Tibial artery (tissue), 4 donors: ENCODE results near the gene ANKRD13C.

Experiments
- DNase-seq, 2 donors: peaks; one replicate each; pipeline ENCODE4 v3.0.0-alpha.2; 2019
- H3K27ac ChIP-seq, 2 donors: fragments of 200-600 bp; sonication (generic) in 1 of 2; 1 replicate in 1 of 2; 2 replicates in 1 of 2; pipeline ENCODE4 v1.5.1; 2018 to 2019; ENCODE audit warnings: mild to moderate bottlenecking in 1 of 2
- H3K27me3 ChIP-seq, 2 donors: fragments of 200-600 bp; sonication (generic) in 1 of 2; one replicate each; pipeline versions ENCODE4 v1.5.1 to v1.6.0; 2016 to 2019
- H3K36me3 ChIP-seq, 3 donors: fragments of 200-600 bp; sonication (generic) in 2 of 3; one replicate each; pipeline ENCODE4 v1.5.1; 2016 to 2019; ENCODE audit warnings: mild to moderate bottlenecking in 2 of 3
- H3K4me1 ChIP-seq, 4 donors: fragments of 200-600 bp; sonication (generic) in 2 of 4; 1 replicate in 3 of 4; 2 replicates in 1 of 4; pipeline ENCODE4 v1.5.1; 2016 to 2019
- H3K4me3 ChIP-seq, 2 donors: fragments of 200-600 bp; sonication (generic) in 1 of 2; 1 replicate in 1 of 2; 2 replicates in 1 of 2; pipeline ENCODE4 v1.5.1; 2018 to 2019; ENCODE audit warnings: mild to moderate bottlenecking in 2 of 2
- H3K9me3 ChIP-seq, 3 donors: fragments of 200-600 bp; sonication (generic) in 1 of 3; one replicate each; pipeline ENCODE4 v1.5.1; 2016 to 2019
- CTCF ChIP-seq, 2 experiments: fragments of 200-600 bp in 1 of 2; fragments of 450-650 bp in 1 of 2; IDR thresholded peaks; one replicate each; pipeline ENCODE4 v1.5.1; 2017 to 2019; ENCODE audit warnings: antibody characterized with exemption in 2 of 2, mild to moderate bottlenecking in 1 of 2, moderate library complexity in 1 of 2
- intact Hi-C: fragments of 100-400 bp; cut with DNase I; formaldehyde crosslinking; loops from one replicate; pipeline ENCODE4 v1.15.0; 2023; ENCODE audit warnings: low total_unique reads

Gene ANKRD13C

GRCh38 chr1:70324683-70325082 lies 29.8 kb downstream of the ANKRD13C start:
- H3K9me3 ChIP-seq: no peaks in the 10 kb centered on the region
- no peak for DNase-seq
- H3K27ac ChIP-seq: no peak overlapping the region
- H3K4me3 ChIP-seq: no peak overlapping the region
- H3K36me3 ChIP-seq: peaks cover 0 to 27% (median 9%) of the 10 kb centered on the region in 3 donors
- no peaks in the 10 kb centered on the region for H3K27me3 ChIP-seq
- no peaks in the 10 kb centered on the region for H3K4me1 ChIP-seq
- intact Hi-C loops: no loop called here
- TF ChIP-seq CTCF (IDR thresholded peaks at IDR 0.05): no peak

GRCh38 chr1:70319750-70320149 lies 34.8 kb downstream of the ANKRD13C start:
- Histone ChIP-seq H3K27ac (no peak overlapping the region), H3K9me3 (no peaks in the 10 kb centered on the region), H3K36me3 (peaks cover 0 to 23% (median 9%) of the 10 kb centered on the region in 3 donors), H3K27me3 (no peaks in the 10 kb centered on the region), H3K4me3 (no peak overlapping the region), H3K4me1 (peaks cover 0 to 3% (median 0%) of the 10 kb centered on the region in 4 donors)
- TF ChIP-seq CTCF (IDR thresholded peaks at IDR 0.05): no peak
- intact Hi-C loops: no loop called here
- DNase-seq: no peak

GRCh38 chr1:70318191-70318590 lies 36.3 kb downstream of the ANKRD13C start:
- peaks cover 0 to 14% (median 9%) of the 10 kb centered on the region in 3 donors for H3K36me3 ChIP-seq
- DNase-seq: no peak
- no peaks in the 10 kb centered on the region for H3K27me3 ChIP-seq
- TF ChIP-seq CTCF (IDR thresholded peaks at IDR 0.05): no peak
- no peaks in the 10 kb centered on the region for H3K9me3 ChIP-seq
- peaks cover 0 to 3% (median 0%) of the 10 kb centered on the region in 4 donors for H3K4me1 ChIP-seq
- intact Hi-C loops: no loop called here
- no peak overlapping the region for H3K27ac ChIP-seq
- no peak overlapping the region for H3K4me3 ChIP-seq

GRCh38 chr1:70317087-70317486 lies 37.4 kb downstream of the ANKRD13C start:
- TF ChIP-seq CTCF (IDR thresholded peaks at IDR 0.05): no peak
- intact Hi-C loops: no loop called here
- peaks cover 0 to 5% (median under 1%) of the 10 kb centered on the region in 3 donors for H3K36me3 ChIP-seq
- H3K27me3 ChIP-seq: no peaks in the 10 kb centered on the region
- H3K4me1 ChIP-seq: peaks cover 0 to 3% (median 0%) of the 10 kb centered on the region in 4 donors
- no peak for DNase-seq
- H3K9me3 ChIP-seq: no peaks in the 10 kb centered on the region
- no peak overlapping the region for H3K4me3 ChIP-seq
- no peak overlapping the region for H3K27ac ChIP-seq

- H3K4me3 ChIP-seq: no peak overlapping the region
- H3K4me1 ChIP-seq: peaks cover 0 to 3% (median 0%) of the 10 kb centered on the region in 4 donors
- H3K36me3 ChIP-seq: no peaks in the 10 kb centered on the region
- TF ChIP-seq CTCF (IDR thresholded peaks at IDR 0.05): no peak
- intact Hi-C loops: no loop called here
- no peak for DNase-seq
- no peaks in the 10 kb centered on the region for H3K9me3 ChIP-seq
- H3K27ac ChIP-seq: no peak overlapping the region
- H3K27me3 ChIP-seq: no peaks in the 10 kb centered on the region
Observed at GRCh38 chr1:70315782-70316181, 38.7 kb downstream of the ANKRD13C start.
